ENCODE measurements around the gene RCSD1.

DNA sequence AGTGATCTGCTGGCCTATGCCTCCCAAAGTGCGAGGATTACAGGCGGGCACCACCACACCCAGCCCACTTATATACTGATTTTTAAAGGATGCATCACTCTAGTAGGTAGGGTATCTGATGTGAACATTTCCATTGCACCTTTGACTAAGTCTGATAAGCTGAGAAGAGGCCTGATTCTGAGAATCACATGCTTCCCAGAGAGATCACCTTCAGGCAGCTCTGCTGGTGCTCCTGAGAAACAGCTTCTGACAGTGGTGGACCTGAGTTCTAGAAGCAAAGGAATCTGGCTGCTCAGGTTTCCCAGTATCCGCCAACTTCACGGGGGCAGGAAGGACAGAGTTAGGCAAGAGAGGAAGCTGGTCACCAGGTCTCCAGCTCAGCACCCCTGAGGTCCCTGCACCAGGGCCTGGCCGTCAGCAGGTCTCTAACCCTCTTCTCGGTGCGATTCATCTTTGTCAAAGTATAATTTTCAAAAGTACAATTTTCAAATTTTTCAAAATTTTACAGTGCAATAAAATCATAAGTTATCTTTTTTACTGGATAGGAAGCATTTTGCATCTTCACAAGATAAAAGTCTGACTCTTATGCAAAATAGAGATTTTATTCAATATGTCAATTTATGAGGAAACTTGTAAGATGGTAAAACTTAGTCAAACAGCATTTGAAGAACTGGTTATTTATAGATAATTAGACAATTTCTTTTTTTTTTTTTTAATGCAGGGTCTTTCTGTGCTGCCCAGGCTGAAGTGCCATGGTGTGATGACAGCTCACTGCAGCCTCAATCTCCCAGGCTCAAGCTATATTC lies 65.9 kb downstream of the RCSD1 start:
- TF ChIP-seq, protein P1, sequence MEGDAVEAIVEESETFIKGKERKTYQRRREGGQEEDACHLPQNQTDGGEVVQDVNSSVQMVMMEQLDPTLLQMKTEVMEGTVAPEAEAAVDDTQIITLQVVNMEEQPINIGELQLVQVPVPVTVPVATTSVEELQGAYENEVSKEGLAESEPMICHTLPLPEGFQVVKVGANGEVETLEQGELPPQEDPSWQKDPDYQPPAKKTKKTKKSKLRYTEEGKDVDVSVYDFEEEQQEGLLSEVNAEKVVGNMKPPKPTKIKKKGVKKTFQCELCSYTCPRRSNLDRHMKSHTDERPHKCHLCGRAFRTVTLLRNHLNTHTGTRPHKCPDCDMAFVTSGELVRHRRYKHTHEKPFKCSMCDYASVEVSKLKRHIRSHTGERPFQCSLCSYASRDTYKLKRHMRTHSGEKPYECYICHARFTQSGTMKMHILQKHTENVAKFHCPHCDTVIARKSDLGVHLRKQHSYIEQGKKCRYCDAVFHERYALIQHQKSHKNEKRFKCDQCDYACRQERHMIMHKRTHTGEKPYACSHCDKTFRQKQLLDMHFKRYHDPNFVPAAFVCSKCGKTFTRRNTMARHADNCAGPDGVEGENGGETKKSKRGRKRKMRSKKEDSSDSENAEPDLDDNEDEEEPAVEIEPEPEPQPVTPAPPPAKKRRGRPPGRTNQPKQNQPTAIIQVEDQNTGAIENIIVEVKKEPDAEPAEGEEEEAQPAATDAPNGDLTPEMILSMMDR (IDR thresholded peaks at IDR 0.05), result no peak
- TF ChIP-seq POLR2A (IDR thresholded peaks at IDR 0.05), result no peak

All from lower leg skin (tissue), 3 donors.